HG03060 (cell line): Measurements from ENCODE around the gene SRP9.
"Not testable (repeated sequence)": the region's sequence is repeated elsewhere in the genome, so short reads cannot be mapped to it uniquely, and the experiment has no call there.

ENCODE experiments used
- ATAC-seq: cut with Tn5 transposase; IDR thresholded peaks from one replicate; pipeline ENCODE4 v1.9.1; 2021; ENCODE audit warnings: low read depth, moderate number of reproducible peaks; ENCODE audit not compliant: unreplicated experiment

SRP9 gene

GRCh38 chr1:225813214-225813964, 35.8 kb downstream of the SRP9 start:
- no peak for ATAC-seq

- ATAC-seq, result no peak
These were observed 36.8 kb downstream of the SRP9 start for GRCh38 chr1:225814381-225814780.

- not testable (repeated sequence) for ATAC-seq
These were observed 37.5 kb downstream of the SRP9 start for GRCh38 chr1:225815090-225815489.

DNA sequence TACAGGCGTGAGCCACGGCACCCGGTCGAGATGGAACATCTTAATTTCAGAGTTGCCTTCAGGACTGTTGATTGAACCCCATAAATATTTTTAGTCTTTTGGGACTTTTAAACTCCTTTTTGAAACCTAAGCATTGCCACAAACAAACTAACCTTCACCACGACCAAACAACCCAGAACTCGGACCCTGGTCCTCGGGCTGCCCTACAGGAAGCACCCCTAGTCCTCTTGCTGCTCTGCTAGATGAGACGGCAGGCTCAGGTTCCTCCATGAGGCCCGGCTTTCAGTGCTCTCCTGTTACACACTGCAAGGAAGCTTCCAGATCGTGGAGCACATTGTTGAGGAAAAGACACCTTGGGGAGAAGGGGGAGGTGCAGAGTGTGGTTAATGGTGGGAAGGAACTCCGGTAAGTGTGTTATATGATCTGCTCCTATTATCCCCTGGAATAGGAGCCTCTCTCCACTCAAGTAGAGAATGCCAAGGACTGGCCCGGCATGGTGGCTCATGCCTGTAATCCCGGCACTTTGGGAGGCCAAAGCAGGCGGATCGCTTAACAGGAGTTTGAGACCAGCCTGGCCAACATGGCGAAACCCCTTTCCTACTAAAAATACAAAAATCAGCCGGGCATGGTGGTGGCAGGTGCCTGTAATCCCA, 38.0 kb downstream of the SRP9 start:
- no peak for ATAC-seq

- ATAC-seq, result no peak
These were observed 39.3 kb downstream of the SRP9 start for GRCh38 chr1:225816643-225817538.

DNA sequence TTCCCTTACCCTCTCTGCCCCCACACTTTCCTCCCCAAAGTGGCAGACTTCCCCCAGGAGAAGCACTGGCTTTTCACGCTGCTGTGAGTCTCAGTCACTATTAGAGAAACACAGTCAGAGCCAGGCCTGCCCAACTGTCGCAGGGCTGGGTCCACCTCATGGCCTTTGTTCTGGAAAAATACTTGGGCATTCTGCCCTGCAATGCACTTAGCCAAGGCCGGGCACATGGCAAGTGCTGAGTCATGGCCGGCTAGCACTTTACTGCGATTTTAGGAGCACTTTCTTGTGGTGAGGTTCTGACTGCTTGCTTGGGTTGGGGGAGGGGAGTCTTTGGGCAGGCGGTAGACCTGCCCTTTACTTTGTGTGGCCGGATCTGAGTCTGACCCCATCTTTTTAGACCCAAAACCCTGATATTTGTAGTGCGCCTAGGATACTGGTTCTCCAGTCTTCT, 40.0 kb downstream of the SRP9 start:
- no peak for ATAC-seq

GRCh38 chr1:225818229-225818628, 40.6 kb downstream of the SRP9 start:
- ATAC-seq, result no peak

DNA sequence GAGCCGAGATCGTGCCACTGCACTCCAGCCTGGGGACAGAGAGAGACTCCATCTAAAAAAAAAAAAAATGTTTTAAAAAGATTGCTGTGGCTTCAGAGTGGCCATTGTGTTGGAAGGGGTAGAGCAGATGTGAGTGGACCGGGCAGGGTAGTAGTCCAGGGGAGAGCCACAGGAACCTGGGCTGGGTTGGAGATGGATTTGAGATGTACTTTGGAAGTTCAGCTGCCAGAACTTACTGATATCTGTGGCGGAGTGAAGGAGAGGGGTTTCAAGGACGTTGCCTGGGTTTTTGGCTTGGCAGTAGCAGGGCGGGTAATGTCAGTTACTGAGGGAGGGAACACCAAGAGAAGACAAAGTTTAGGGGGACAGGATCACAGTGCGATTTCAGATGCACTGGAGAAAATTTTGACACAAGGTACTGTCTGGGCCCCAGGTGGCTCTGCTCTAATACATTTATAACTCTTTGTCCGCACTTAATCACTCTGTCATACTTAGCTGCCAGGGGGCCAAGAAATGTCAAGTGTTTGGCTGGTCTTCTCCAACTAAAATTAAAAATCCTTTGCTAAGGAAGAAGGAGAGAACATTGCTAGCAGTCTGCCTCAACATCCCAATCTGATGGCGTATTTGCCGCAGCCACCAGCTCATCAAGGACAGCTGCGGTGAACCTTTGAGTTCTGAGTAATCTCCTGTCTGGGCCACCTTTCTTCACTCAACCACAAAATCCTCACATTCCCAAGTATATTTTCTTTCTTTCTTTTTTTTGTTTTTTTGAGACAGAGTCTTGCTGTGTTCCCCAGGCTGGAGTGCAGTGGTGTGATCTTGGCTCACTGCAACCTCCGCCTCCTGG, 41.9 kb downstream of the SRP9 start:
- ATAC-seq, result no peak

DNA sequence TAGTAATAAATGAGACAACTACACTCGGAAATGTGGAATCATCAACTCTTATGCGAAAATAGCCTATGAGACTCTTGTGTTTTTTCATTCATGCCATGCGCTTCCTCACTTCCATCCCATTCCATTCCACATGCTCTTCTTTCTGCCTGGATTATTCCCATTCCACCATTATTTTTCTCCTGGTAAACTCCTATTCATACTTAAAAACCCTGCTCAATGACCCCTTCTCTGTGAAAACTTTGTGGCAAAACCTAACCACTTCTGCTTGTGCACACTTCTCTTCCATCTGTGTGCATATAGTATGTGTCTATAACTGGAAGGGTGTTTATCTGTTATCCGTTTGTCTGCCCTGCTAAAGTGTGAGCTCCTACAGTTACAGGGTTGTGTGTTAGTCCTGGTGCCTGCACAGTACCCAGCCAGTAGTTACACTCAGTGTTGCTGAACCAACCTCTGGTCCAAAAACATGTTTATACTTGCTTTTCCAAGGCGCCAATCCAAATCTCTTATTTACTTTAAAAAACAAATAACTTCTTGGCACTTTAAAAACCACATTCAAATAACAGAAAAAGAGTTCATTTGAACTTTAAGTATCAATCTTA, 43.0 kb downstream of the SRP9 start:
- no peak for ATAC-seq

- ATAC-seq, result no peak
These were observed 45.2 kb downstream of the SRP9 start for GRCh38 chr1:225822655-225823403.

- ATAC-seq, result no peak
These were observed 46.2 kb downstream of the SRP9 start for GRCh38 chr1:225823811-225824261.

GRCh38 chr1:225824533-225824941, 46.9 kb downstream of the SRP9 start:
- no peak for ATAC-seq

GRCh38 chr1:225825078-225825477, 47.5 kb downstream of the SRP9 start:
- no peak for ATAC-seq

DNA sequence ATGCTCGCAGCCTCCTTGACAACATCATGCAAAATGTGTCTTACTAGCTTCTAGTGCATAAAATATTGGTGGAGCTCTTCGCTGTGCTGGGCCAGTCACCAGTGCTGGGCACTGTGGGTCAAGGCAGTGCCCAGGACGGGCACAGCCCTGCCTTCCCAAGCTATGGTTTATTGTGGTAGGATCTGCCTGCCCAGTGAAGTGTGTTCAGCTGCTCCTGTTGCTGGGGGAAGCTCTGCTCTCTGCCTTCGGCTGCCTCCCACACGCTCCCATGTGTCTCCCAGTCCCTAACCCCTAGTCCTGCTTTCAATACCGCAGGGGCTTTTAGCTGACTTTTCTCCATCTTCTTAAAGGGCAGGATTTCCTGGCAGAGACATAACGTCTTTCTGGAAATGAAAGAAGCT, 48.0 kb downstream of the SRP9 start:
- ATAC-seq, result no peak

- ATAC-seq, result no peak
These were observed 49.5 kb downstream of the SRP9 start for GRCh38 chr1:225827076-225827475.

- ATAC-seq, result no peak
These were observed 51.2 kb downstream of the SRP9 start for GRCh38 chr1:225828706-225829345.

- no peak for ATAC-seq
These were observed 53.2 kb downstream of the SRP9 start for GRCh38 chr1:225830841-225831240.
